ENCODE results near the gene PRR18.
A peak's percentile ranks its signal among the peaks of the same experiment; 100 is the strongest.

Gene PRR18

DNA sequence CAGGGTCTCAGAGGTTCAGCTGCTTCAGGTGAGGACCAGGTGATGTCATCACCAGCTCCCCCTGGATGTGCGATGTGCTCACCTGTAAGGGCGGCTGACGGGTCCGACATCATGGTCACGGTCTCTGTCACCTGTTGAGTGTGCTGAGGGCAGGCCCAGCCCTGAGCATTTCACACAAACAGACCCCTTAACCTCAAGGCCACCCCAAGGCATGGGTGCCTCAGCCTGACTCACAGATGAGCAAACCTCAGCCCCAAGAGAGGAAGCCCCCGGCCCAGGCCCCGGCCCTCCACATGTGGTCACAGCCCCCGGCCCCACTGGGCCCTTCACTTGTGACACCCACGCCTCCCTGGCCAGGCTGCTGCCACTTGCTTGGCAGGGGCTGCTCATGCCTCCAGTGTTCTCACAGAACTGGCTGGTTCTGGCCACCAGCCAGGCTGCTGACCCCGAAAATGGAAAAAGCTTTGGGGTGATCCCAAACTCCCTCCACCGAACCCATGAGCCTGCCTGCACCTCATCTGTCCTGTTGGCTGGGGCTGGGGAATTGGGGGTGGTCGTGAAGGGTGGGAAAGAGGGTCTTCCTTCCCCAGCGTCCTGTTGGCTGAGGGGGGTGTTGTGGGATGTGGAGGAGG lies 33.3 kb downstream of the PRR18 start:
- DNase-seq (ENCODE audit: low read depth), result no peak

DNA sequence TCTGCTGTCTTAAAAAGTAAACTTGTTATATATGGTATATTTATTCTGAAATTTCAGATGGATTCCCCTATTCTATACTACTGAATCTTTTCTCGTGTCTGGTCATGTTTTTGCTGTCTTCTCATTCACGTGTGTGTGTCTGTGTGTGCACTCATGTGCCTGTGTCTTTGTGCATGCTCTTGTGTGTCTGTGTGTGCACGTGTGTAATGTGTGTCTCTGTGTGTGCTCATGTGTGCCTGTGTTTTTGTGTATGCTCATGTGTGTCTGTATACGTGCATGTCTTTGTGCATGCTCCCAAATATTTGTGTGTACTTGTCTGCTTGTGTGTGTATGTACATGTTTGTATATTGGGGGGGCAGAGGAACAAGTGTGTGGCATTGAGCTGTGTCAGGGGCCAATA lies 34.0 kb downstream of the PRR18 start:
- DNase-seq (ENCODE audit: low read depth), result no peak

DNA sequence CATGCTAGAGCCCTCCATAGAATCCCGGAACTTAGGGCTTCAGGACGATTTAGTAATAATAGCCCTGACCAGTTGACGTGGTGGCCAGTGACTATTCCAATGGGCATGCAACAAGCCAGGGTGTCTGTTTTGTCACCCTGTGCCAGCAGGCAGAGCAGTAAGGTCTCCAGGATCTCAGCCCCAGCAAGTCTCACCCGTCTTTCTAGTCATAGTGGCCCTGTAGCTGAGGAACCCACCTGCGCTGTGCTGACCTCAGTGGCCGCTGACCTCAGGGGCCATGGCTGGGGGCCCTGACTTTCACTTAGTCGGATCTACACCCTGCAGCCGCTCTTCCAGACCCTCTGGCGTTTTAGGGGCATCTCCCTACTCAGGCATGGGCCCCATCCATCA lies 36.8 kb downstream of the PRR18 start:
- no peak for DNase-seq (ENCODE audit: low read depth)

DNA sequence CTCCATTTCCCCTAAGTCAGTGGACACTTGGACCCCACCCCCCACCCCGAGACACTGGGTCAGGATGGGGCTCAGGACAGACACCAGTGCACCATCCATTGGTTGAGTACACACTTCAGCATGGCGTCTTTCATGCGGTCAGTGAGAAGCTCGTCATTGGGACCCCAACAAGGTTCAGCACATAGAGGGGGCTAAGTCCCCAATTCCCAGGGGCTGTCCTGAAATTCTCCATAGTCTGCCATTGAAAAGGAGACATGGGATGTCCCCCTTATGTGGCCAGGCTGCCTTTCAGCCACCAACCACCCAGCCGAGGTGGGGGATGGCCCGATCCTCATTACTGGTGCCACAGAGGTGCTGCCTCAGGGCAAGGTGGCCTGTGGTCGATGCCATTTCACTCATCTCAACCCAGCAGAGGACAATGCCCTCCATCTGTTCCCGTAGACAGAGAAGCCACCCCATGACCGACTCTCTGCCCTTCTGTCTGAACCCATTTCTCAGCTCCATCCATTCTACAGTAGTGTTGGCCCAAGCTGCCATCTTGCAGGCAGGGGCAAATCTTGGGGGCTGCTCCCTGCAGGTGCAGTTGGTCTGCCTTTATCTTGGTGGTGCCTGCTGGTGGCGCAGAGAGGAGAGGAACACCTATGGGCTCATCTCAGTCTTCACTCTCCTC lies 37.4 kb downstream of the PRR18 start:
- DNase-seq (ENCODE audit: low read depth), result no peak

DNA sequence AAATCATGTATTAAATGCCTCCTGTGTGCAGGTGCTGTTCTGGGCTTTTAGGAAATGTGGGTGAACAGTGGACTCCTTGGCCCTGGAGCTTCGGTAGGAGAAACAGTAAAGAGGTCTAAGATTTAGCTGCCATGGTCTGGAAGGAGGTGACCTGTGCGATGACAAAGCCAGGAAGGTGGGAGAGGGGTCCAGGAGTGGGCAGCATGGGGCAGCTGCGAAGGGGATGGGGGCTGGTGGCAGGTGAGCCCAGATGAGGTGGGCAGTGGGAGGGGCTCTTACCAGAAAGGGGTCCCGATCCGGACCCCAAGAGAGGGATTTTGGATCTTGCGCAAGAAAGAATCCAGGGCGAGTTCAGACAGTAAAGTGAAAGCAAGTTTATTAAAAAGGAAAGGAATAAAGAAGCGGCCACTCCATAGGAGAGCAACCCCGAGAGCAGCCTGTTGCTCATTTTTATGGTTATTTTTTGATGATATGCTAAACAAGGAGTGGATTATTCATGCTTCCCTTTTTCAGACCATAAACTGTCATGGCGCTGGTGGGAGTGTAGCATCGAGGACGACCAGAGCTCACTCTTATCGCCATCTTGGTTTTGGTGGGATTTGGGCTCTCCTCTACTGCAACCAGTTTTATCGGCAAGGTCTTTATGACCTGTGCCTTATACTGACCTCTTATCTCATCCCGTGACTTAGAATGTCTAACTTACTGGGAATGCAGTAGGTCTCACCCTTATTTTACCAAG lies 38.7 kb downstream of the PRR18 start:
- DNase-seq (ENCODE audit: low read depth), result no peak

DNA sequence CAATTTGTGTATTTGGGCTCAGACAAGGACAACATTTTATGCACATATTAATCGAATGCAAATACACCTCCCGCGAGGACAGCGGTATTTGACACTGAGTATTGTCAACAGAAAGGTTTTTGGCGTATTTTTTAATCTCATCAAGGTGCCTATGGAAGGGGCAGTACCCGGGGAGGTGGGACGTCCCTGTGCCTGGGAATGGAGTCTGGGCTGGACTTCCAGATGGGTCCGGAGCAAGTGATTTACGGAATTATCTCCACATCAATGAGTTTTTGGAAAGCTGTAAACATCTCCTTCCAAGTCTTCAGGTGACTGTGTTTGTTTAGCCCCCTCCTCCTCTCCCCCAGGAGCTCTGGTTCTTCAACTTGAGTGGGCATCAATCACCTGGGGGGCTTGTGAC lies 39.8 kb downstream of the PRR18 start:
- no peak for DNase-seq (ENCODE audit: low read depth)

DNA sequence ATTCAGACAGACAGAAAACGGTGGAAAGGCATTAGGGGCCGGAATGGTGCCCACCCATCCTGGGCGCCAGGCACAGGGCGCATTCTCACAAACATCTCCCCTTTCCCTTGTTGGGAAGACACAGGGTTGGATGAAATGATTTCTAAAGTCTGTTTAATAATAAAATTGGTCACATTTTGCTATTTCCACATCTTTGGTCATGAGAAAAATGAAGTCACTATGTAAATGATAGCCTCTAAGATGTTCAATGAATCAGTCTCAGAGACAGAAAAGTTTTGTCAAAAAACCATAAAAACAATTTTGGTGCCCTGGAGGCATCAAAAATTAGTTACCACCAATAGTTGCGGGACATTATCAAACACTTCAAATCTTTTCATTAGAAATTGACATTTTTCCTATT lies 40.7 kb downstream of the PRR18 start:
- no peak for DNase-seq (ENCODE audit: low read depth)

DNA sequence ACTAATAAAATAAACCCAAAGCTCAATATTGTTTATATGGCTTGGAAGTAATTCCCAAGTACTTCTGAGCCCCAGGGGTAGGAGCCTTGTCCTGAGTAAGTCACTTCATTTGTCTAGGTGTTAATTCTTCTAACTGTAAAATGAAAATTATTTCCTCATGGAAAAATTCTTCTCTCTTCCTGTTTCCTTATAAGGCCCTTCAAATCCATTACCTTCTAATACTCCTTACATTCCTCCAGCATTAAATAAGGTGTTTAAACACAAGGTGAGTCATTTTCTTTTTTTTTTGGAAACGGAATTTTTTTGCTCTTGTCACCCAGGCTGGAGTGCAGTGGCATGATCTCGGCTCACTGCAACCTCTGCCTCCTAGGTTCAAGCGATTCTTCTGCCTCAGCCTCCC lies 41.9 kb downstream of the PRR18 start:
- DNase-seq (ENCODE audit: low read depth), result no peak

DNA sequence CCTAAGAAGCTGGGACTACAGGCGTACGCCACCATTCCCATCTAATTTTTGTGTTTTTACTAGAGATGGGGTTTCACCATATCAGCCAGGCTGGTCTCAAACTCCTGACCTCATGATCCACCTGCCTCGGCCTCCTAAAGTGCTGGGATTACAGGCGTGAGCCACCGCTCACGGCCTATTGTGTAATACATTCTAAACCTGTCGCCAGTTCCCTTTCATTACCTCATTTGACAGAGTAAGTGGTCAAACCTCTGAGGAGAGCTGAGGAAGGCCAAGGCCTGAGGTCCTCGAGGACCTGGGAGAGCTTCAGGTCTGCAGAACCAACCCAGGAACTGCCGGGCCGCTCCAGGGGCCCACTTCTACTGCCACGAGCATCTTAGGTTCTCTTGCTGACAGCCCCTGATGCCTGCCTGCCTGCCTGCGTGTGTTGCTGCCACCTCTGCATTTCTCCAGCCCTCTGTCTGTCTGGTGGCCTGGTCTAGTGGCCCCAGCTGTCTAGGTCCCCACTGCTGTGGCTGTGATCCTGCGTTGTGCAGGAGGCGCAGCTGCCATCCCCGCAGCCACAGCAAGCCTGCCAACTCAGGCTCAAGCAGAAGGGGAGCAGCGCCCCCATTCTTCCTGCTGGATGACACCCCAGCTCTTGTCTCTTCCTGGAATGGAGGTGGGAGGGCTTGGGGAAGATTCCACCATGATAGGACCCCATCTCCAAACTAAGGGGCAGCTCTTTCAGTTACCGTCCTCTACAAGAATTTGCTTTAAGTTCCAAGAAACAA lies 45.3 kb downstream of the PRR18 start:
- DNase-seq (ENCODE audit: low read depth), result no peak

DNA sequence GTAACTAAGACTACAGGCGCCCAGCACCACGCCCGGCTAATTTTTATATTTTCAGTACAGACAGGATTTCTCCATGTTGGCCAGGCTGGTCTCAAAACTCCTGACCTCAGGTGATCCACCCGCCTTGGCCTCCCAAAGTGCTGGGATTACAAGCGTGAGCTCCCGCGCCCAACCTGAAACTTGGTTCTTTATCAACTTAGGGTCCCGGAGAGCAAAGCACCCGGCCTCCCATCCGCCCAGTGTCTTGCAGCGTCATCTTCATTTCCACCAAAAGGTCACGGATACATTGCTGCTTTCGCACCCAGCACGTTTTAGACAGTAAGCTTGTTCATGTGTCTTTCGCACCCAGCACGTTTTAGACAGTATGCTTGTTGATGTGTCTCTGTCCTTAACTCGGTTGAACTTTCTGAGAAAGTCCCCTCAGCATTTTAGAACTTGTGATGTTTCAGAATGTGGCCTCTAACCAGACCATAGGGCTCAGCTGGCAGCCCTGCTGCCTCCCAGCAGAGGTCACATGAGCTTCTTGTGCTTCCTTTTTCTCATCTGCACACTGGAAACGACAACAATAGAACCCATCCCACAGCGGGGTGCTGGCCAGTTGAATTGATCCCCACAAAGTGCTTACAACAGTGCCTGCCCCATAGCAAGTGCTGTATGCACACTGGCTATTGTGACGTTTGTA lies 48.8 kb downstream of the PRR18 start:
- DNase-seq (ENCODE audit: low read depth), result no peak

DNA sequence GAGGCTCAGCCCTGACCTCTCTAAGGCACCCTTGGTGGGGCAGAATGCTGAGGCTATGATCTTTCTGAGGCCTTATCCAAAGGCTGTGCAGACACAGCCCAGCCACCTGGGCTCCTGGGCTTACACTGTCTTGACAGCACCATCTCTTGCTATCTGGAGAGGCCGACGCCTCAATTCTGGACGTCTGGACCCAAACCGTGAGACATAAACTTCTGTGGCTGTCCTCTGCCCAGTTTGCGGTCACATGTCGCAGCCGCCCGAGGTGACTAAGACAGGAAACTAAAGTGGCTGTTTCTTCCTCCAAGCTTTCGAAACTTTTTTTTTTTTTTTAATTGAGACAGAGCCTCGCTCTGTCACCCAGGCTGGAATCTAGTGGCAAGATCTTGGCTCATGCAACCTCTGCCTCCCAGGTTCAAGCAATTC lies 49.3 kb downstream of the PRR18 start:
- peak; percentile 42 for DNase-seq (ENCODE audit: low read depth)

DNA sequence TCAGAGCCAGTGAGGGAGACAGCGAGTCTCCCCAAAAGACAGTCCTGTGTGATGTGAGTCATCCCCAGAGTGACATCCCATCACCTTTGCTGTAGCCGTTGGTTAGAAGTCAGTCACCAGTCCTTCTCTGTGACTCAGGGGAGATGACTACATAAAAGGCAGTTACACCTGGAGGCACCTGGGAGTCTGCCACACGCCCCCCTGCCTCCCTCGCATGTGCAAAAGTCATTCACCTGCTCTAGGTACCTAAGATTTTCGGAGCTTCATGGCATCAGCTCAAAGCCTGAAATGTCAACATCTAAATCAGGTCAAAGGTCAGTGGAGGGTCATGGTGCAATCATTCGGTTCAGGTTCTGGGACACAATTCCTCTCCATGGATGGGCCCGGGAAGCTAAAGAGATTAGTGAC lies 50.3 kb downstream of the PRR18 start:
- no peak for DNase-seq (ENCODE audit: low read depth)
